GM21367 (cell line): Measurements from ENCODE around the gene ECI1.
"Not testable (repeated sequence)": the region's sequence is repeated elsewhere in the genome, so short reads cannot be mapped to it uniquely, and the experiment has no call there.

Source experiments
- ATAC-seq: cut with Tn5 transposase; IDR thresholded peaks from one replicate; pipeline ENCODE4 v1.9.1; 2021; ENCODE audit not compliant: unreplicated experiment

ECI1 gene

DNA sequence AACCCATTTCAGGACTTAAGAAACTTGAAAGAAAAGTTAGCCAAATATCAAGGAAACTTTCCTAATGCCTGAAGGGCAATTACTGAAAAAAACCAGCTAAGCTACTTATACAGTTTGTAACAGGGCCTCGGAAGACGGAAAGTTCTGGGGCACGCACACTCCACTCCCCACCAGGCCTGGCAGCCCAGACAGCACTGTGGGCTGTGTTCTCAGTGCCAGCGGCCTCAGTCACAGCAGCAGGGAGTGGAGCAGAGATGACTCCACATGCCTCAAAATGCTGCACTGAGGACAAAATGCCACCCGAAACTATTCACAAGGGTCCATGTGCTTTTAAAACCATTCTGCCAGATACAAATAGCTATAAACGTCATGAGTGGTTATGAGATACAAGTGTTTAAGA lies 6.3 kb upstream of the ECI1 start:
- no peak for ATAC-seq

DNA sequence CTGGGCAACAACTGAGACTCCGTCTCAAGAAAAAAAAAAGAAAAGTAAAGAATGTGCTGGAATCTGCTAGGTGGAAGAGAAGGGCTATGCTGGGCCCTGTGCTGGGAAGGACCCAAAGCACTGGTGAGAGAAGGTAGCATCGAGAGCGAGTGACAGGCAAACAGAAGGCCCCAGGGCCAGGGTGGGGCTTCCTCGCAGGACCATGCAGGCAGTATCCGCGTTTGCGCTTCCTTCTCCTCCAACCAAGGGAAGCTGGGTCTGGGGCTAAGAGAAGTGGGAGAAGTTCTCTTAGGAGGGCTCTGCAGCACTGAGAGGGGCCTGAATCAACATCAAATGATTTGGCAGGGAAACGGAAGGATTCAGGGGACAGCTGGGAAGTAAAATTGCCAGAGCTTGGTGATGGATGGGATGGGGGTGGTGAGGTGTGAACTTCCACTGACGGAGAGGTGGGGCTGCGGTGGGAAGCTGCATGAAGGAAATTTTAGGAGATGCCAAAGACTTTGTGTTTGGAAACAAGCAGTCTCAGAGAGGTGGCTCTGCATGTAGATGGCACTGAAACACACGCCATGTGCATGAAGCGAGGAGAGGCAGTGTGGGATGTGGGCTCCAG lies 5.2 kb upstream of the ECI1 start:
- no peak for ATAC-seq

GRCh38 chr16:2253293-2253692 lies 1.9 kb upstream of the ECI1 start:
- ATAC-seq, result no peak

DNA sequence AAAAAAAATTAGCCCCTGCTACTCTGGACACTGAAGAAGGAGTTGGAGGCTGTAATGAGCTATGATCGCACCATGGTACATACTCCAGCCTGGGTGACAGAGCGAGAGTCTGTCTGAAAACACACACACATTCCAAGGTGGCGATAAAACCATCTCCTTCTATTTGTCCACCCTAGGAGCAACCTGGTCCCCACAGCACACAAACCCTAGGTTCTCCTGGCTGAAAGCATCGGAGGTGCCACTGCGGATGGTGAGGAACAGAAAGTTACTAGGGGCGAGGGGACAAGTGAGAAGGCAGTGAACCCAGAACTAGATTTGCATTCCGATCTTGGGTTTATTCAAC lies 1.4 kb upstream of the ECI1 start:
- ATAC-seq, result no peak

DNA sequence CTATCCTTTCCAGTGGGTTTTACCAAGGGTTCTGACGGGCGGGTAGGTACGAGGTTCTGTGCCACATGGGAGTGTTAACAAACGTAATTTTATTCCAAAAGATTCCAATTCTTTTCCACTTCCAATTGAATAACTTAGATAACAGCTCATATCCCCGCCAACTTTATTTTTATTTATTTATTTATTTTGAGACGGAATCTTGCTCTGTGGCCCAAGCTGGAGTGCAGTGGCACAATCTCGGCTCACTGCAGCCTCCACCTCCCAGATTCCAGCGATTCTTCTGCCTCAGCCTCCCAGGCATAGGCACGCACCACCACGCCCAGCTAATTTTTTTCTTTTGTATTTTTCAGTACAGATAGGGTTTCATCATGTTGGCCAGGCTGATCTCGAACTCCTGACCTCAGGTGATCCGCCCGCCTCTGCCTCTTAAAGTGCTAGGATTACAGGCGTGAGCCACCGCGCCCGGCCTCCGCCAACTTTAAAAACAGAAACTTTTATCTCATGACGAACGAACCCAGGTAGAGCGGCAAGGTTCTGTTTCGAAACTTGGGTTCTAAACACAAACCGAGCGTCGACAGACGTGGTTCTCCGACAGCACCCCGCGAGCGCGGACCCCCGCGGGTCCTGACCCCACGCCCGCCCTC lies 613 bp downstream of the ECI1 start:
- ATAC-seq, result no peak

- ATAC-seq, result no peak
These were observed 5.0 kb downstream of the ECI1 start for GRCh38 chr16:2246301-2246885.

- ATAC-seq, result no peak
These were observed 6.2 kb downstream of the ECI1 start for GRCh38 chr16:2244926-2245795.

GRCh38 chr16:2244301-2244700 lies 7.1 kb downstream of the ECI1 start:
- ATAC-seq, result no peak

DNA sequence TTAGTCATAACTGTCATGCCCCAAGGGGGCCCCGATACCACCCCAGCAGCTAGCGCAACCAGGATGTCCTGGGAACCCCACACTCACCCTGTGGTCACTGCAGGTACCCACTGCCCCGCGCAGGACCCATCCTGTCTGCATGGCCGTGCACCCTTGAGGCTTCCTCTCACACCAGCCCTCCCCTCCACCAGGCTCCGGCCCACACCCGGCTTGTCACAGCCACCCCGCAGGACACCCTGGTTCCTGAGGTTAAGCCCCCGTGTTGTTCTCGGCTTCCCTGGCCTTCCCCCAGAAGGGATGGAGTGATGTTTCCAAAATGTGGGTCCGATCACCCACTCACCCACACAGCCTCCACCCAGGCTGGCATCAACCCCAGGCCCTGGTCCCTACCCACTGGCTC lies 7.6 kb downstream of the ECI1 start:
- ATAC-seq, result no peak

DNA sequence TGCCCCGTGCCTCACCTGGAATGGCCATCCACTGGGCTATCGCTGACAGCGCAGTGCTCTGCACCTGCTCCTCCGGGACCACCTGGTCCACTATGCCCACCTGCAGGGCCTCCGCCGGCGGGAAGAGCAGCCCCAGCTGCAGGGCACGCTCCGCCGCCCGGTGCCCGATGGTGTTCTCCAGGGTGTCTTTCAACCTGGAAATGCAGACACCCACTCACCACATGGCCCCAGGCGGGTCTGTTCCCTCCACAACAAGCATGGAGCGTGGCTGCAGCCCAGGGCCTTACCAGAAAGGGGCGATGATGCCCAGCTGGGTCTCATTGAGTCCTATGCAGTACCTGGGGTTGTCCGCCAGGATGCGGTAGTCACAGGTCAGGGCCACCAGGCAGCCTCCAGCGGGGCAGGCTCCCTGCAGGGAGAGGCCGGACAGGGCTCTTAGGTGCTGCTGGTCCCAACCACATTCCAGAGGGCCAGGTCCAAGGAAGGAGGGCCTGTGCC lies 8.3 kb downstream of the ECI1 start:
- no peak for ATAC-seq

- ATAC-seq, result no peak
These were observed 8.8 kb downstream of the ECI1 start for GRCh38 chr16:2242598-2242997.

GRCh38 chr16:2240331-2240730 lies 11.1 kb downstream of the ECI1 start:
- ATAC-seq, result not testable (repeated sequence)

- no peak for ATAC-seq
These were observed 12.3 kb downstream of the ECI1 start for GRCh38 chr16:2238838-2239675.

- no peak for ATAC-seq
These were observed 13.1 kb downstream of the ECI1 start for GRCh38 chr16:2238150-2238837.

DNA sequence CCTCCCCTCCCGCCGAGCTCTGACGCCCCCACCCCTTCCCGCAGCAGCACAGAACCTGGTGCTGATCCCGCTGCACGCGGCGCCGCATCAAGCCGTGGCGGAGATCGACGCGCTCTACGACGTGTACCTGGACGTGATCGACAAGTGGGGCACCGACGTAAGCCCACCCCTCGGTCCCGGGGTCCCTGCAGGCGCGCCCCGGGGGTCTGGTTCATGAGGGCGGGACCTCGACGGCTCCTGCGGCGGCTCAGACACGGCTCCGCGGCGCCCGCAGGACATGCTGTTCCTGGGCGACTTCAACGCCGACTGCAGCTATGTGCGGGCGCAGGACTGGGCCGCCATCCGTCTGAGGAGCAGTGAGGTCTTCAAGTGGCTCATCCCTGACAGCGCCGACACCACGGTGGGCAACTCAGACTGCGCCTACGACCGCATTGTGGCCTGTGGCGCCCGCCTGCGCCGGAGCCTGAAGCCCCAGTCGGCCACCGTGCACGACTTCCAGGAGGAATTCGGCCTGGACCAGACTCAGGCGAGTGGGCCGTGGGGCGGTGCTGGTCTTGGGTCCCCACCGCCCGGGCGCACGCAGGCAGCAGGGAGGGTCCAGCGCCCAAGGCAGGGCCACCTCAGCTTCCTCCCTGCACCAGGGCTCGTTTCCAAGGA lies 13.8 kb downstream of the ECI1 start:
- no peak for ATAC-seq

- ATAC-seq, result no peak
These were observed 14.3 kb downstream of the ECI1 start for GRCh38 chr16:2237102-2237482.

GRCh38 chr16:2236337-2237101 lies 14.9 kb downstream of the ECI1 start, which contains the start of gene DNASE1L2:
Gene DNASE1L2 (plus strand): TSS chr16:2236444. CDS start chr16:2236817, 373 bp downstream.
- ATAC-seq, result no peak

- no peak for ATAC-seq
These were observed 15.6 kb downstream of the ECI1 start for GRCh38 chr16:2235695-2236336.
